Measurements from ENCODE around the gene ACTR6. TPM values are rescaled to one million over a fixed set of nuclear protein-coding genes. Genes with fewer than 3 reads are reported as not detected.

The ACTR6 gene
- total RNA-seq, 1 donor from 2014 or later, result 20.4 TPM

- no peak for TF ChIP-seq CTCF (IDR thresholded peaks at IDR 0.05; ENCODE audit: unreplicated experiment)
- Mint-ChIP-seq H3K27me3 (ENCODE audit: unreplicated experiment) (peaks cover 10% of the 10 kb centered on the region), H3K4me1 (ENCODE audit: unreplicated experiment) (no peaks in the 10 kb centered on the region), H3K27ac (ENCODE audit: unreplicated experiment) (no peak overlapping the region), H3K9me3 (ENCODE audit: unreplicated experiment) (no peaks in the 10 kb centered on the region), H3K4me3 (ENCODE audit: unreplicated experiment) (no peak overlapping the region), H3K36me3 (ENCODE audit: low read depth, unreplicated experiment) (no peaks in the 10 kb centered on the region)
- DNase-seq (ENCODE audit: low spot score), result no peak
These were observed 43.7 kb upstream of the ACTR6 start for GRCh38 chr12:100156731-100157426.

DNA sequence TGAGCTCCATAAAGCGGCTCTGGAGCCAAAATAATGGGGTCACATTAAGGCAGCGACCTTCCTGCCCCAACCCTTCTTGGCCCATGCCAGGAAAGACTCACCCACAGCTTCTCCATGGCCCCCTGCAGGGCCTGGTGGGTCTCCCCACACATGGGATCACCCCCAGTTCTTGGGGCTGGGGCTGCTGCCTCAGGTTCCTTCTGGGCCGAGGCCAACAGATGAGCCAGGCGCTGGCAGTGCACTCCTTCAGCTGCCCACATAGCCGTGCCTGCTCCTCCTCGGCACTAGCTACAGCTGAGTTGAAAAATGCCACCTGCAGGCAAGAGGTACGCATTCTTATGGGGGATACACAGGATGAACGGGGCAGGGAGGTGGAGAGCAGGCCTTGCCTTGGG, 43.2 kb upstream of the ACTR6 start:
- Mint-ChIP-seq H3K4me1 (ENCODE audit: unreplicated experiment) (no peaks in the 10 kb centered on the region), H3K4me3 (ENCODE audit: unreplicated experiment) (no peak overlapping the region), H3K36me3 (ENCODE audit: low read depth, unreplicated experiment) (no peaks in the 10 kb centered on the region), H3K27ac (ENCODE audit: unreplicated experiment) (no peak overlapping the region), H3K27me3 (ENCODE audit: unreplicated experiment) (peaks cover 10% of the 10 kb centered on the region), H3K9me3 (ENCODE audit: unreplicated experiment) (no peaks in the 10 kb centered on the region)
- DNase-seq (ENCODE audit: low spot score), result no peak
- TF ChIP-seq CTCF (IDR thresholded peaks at IDR 0.05; ENCODE audit: unreplicated experiment), result no peak

DNA sequence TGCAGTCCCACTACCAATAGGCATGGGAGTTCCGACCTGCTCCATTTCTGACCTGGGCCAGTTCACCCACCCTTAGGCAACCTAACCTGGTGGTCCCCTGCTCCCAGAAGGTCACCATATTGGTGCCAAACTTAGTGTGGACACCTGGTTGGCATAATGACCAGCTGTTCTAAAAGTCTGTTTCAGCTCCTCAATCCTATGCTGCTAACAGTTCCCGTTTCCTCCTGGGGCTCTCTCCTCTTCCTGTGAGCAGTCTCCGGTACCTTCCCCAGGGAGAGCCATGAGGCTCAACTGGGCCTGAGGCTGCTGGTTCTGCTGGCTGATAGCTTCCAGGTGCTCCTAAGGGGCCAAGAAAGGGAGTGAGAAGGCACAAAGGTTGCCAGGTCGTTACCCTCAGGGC, 42.1 kb upstream of the ACTR6 start:
- H3K27ac Mint-ChIP-seq (ENCODE audit: unreplicated experiment), result peak overlapping the region; percentile 52
- no peak for DNase-seq (ENCODE audit: low spot score)
- no peaks in the 10 kb centered on the region for H3K36me3 Mint-ChIP-seq (ENCODE audit: low read depth, unreplicated experiment)
- peaks cover 10% of the 10 kb centered on the region for H3K27me3 Mint-ChIP-seq (ENCODE audit: unreplicated experiment)
- no peak overlapping the region for H3K4me3 Mint-ChIP-seq (ENCODE audit: unreplicated experiment)
- TF ChIP-seq CTCF (IDR thresholded peaks at IDR 0.05; ENCODE audit: unreplicated experiment), result no peak
- H3K4me1 Mint-ChIP-seq (ENCODE audit: unreplicated experiment), result no peaks in the 10 kb centered on the region
- no peaks in the 10 kb centered on the region for H3K9me3 Mint-ChIP-seq (ENCODE audit: unreplicated experiment)

DNA sequence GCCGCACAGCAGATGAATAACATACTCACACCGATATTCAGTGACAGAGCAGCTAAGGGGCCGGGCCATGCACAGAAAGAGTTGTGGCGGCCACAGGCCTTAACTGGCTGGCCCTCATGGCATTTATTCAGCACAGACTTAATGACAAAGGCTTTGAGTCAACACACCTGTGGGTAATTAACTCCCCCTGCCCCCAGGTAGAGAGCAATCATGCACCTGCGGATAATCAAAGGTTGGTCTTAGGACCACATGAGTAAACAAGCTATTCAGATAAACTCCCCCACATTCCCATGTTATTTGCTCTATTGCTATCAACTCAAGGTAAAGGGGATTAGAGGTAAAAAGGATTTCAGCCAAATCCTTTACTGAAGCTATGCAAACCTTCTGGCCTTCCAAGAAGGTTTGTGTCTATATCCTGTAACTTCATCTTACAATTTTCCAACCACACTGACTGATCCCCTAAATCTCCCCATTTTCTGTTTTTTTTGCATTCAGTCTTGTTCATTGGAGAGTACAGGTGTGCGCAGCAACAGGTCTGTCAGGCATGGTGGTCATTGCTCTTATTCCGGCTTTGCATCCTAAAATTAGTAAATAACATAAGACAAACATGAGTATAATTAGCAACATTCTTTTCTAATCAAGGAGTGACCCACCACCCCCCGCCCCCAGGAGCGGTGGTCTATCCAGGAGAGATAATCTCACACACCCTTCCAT, 41.1 kb upstream of the ACTR6 start:
- Mint-ChIP-seq H3K9me3 (ENCODE audit: unreplicated experiment) (no peaks in the 10 kb centered on the region), H3K4me1 (ENCODE audit: unreplicated experiment) (no peaks in the 10 kb centered on the region), H3K27me3 (ENCODE audit: unreplicated experiment) (peaks cover 10% of the 10 kb centered on the region), H3K36me3 (ENCODE audit: low read depth, unreplicated experiment) (no peaks in the 10 kb centered on the region), H3K27ac (ENCODE audit: unreplicated experiment) (no peak overlapping the region), H3K4me3 (ENCODE audit: unreplicated experiment) (no peak overlapping the region)
- DNase-seq (ENCODE audit: low spot score), result no peak
- TF ChIP-seq CTCF (IDR thresholded peaks at IDR 0.05; ENCODE audit: unreplicated experiment), result no peak
